GM19455 (cell line): Measurements from ENCODE around the gene GLI3.

Experiments
- ATAC-seq: cut with Tn5 transposase; IDR thresholded peaks from one replicate; pipeline ENCODE4 v1.9.1; 2021; ENCODE audit not compliant: unreplicated experiment

The GLI3 gene

GRCh38 chr7:42085531-42085930 is 151.5 kb downstream of the GLI3 start:
- no peak for ATAC-seq

DNA sequence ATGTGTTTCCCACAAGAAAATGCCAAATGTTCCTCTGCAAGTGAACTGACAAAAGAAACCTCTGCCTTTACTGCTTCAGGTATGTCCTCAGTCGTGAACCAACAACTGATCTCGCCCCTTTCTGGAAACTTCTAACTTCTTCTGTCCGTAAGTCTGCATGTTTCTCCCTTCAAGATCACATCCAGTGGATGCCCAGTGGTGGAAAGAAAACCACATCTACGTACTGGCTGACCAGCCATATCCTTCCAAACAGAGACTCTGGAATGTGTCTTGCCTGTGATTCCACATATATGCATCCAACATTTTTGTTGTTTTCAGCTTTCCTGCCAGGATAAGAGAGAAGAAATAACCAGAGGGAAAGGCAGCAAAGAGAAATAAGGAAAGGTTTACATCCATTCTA is 152.7 kb downstream of the GLI3 start:
- no peak for ATAC-seq

GRCh38 chr7:42083284-42083683 is 153.7 kb downstream of the GLI3 start:
- ATAC-seq, result no peak

DNA sequence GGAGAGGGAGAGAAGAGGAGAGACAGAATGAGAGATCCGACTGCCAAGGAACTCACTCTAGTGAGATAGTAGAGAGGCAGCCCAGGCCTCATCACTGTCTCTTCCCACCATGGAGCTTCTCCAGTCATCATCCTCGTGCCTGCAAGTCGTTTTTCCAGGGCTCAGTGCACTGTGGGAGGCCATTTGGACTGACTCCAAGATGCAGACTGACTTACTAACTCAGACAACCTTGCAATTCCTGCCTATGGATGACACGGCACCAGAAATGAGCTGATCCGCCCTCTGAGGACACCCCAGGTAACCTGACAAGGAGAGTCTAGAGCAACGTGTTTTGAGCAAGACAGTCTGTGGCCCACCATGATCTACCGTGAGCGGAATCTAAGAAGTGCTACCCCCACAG is 154.9 kb downstream of the GLI3 start:
- ATAC-seq, result no peak

DNA sequence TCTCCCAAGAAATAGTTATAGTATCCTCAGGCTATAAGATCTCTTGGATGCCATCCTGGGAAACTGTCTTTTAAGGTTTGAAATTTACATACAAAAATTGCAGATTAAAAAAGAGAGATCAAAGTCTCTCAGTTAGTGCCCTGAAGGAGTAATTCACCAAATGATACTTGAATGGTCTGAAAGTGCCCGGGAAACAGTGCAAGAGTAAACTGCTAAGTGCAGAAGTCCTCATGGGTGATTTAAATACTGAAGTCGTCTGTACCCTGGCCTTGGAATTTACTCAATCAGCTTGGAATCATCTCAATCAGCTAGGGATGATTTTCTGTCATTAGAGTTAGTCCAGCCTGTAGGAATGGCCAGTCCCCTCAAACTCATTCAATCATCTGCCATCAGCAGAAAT is 155.3 kb downstream of the GLI3 start:
- ATAC-seq, result no peak

DNA sequence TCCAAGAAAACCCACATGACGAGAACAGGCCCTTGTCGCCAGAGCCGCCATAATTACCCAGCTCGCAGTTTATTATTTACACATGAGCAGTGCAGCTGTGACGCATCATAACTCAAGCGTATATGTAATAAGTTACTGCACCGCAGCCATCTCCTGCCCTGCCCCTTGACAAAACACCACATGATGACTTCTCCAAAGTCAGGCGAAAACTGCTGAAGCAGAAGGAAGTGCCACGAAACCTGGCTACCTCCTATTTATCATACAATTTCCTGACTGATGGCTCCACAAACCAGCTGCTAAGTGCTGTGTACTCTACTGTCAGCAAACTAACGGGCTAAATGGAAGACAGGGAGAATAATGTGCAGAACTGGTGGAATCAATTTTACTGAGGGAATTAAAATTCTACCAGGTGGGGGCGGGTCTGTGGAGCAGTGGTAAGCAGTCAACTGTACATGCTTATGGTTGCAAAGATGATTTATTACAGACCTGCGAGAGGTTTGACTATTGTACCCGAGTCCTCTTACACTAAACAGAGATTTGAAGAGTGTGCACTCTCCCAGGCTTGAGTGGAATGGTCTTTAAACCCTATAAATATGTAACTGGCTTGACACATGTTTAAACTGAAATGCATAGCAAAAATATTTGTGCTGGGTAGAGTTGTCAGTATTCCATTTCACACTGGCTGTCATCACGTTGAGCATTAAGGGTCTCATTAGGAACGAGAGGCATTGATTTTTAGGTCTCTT is 156.0 kb downstream of the GLI3 start:
- ATAC-seq, result no peak

DNA sequence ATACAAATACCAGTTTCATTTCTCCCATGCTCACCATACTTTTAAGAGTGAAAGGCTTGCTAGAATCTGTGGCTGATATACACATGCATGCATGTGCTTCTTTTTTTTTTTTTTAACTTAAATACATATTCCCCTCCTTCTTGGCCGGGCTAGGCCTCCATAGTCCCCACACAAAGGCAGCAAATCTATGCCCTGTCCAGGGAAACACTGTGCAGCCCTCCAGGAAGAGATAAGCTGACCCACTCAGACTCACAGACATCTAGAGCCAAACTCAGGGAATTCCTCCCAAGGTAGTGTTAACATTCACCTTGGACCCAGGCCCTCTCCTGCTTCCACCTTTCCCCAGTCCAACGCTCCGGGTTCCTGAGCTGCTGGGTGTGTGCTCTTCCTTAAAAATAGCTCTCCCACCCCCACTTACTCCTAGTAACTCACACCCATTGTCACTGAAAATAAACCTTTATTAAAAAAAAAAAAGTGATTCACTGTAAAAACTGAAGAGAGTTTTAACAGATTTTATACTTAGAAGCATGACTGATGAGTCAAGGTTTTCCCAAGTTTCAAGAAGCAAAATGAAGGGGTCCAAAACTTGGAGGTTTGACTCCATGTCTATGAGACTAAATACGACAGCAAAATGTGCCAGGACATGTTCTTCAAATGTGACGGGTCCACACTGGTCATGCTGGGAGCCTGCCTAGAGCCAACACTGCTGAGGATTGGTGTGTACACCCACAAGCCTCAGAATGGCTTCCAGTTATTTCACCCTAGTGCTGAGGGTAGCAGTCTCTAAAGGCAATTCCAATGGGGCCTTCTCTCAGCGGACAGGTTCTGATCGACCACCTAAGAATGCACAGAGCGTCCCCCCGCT is 159.5 kb downstream of the GLI3 start:
- ATAC-seq, result no peak

DNA sequence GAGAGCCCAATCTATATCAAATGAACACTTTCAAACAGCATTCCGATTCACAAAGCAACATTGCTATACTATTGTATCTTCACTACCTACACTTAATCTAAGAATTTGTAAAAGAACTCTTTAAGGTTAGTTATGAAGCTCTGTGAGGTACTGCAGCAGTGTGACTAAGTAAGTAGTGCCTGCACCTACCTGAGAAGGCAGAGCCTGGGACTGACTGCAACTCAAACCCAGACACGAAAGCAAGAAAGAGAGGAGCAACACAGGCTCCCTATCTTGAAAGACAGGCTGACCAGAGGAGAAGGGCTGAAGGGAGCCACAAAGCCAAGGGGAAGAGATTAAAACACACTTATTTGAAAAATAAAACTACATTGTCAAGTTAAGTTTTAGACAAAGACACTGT is 160.1 kb downstream of the GLI3 start:
- ATAC-seq, result no peak

GRCh38 chr7:42075418-42075817 is 161.6 kb downstream of the GLI3 start:
- ATAC-seq, result no peak

GRCh38 chr7:42074076-42074475 is 162.9 kb downstream of the GLI3 start:
- ATAC-seq, result no peak

DNA sequence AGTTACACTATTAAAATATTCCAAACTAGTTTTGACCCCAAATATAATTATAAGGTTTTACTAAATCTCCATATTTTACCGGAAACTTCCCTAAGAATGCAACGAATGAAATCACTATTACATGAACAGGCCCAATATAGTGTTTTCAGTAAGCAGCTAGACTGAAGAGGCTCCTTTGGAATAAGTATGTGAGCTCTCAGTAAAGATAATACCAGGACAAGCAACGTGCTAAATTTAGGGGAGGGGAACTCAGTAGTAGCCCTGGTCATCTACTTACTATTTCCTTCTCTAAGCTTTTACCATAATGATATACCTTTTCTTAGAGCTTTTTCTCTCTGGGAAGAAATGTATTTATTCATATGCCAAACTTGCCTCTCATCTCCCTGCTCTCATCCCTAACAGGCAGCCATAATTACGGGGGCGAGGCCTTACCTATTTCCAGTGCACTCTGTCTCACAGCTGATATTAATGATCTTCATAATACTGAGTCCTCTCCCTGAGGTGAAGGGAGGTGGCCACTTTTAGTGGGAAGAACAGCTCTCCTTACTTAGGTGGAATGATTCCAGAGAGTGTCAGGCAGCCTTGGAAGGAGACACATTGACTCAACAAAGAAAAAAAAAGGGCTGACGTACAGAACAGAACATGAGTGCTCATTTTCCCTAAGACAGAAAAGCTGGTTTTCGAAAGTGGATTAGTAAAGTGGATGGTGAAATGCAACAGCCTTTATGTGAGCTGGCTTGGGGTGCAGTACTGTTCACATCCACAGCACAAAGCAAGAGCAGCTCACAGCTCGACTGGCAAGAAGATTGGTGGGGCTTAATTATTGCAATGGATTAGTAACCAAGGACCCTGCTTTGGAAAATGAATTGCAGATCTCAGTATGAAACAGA is 165.4 kb downstream of the GLI3 start:
- no peak for ATAC-seq

DNA sequence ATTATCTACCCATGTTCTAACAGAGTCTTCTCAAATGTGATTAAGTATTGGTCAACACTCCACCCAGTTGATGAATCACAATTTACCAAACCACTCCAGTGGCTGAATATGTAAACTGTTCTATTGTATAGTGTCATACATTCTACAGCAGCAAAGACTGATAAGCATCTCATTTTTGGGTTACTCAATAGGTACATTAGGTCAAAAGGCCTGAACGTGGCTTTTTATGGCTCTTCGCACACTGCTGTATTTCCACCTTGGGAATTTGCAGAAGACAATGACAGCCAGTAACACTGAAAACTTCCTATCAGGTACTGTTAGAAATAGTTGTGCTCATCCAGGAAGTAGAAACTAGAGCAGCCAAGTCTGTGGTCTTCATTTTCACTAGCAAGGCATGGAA is 166.9 kb downstream of the GLI3 start:
- no peak for ATAC-seq

- ATAC-seq, result no peak
Measured at GRCh38 chr7:42069590-42069989, 167.4 kb downstream of the GLI3 start.

DNA sequence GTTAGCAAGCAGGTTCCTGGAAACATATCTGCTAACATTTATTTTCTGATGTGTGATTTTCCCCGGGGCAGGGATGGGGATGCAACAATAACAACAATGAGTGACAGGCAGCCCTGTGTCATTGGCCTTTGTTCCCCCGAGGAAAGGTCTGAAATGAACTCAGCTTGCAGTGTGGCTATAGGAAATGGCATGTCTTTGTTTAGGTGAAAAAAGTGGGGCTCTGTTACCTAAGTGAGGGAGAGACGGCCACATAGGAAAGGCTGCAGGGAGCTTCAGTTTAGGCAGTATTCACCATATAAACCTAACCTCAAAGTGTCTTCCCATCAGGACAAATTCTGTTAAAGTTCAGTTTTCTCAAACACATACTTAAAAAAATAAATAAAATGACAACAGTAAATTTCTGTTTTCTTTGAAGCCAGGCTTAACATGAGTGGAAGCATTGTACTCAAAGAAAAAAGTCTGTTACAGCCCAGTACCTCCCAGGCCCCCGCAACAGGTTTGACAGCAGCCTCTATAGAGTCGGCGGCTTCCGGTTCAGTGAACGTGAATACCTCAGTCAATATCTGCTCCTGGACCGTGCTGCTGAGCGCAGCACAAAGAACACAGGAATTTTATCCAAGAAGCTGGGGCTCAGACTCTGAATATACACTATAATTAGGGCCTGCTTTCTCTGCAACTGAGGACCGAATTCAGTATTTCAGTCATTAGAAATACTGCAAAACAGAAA is 168.3 kb downstream of the GLI3 start:
- no peak for ATAC-seq

DNA sequence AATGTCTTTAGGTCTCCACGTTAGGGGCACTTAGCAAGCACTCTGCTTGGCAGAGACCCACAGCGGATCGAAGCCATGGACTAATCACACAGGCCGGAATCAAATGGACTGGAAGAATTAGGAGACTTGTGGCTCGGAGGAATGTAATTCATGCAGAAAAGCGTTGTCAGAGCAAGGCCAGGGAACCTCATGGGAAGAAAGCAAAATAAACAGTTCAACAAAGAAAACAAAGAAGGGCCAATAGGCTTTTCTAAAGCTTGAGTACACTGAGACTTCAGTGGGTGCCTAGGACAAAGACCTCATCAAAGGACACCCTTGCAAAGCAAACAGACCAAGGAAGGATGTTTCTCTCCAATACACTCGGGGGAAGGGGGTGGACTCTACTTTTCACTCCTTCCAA is 171.1 kb downstream of the GLI3 start:
- no peak for ATAC-seq

DNA sequence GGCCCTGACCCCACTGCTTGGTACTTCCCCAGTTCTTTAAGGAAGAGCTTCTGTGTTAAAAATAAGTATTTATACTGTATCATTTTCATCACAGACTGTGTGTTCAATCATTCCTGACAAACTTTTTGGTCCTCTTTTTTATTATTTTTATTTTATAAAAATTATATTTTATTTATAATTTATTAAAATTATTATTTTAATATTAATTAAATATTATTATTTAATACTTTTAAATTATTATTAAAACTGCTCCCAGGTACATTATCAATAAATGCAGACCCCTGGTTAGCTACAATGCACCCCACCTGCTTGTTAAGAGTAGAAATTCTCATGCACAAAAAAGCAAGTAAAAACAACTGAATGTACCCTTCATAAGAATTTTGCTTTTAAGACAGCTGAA is 172.0 kb downstream of the GLI3 start:
- no peak for ATAC-seq

- no peak for ATAC-seq
Measured at GRCh38 chr7:42064534-42064933, 172.5 kb downstream of the GLI3 start.

- ATAC-seq, result no peak
Measured at GRCh38 chr7:42059275-42059674, 177.7 kb downstream of the GLI3 start.

DNA sequence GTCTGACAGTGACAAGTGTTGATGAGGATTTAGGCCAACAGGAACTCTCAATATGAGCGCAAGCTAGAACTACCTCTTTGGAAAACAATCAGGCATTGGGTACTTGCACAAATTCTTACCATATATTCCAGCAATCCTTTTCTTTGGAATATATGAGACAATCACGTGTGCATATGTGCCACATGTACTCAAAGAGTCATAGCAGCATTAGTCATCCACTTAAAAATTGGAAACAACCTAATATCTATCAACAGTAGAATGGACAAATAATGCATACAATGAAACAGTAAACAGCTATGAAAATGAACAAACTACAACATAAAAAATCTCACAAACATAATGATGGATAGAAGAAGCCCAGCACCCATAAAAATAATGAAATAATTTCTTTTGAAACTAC is 179.7 kb downstream of the GLI3 start:
- no peak for ATAC-seq

- no peak for ATAC-seq
Measured at GRCh38 chr7:42055171-42055570, 181.8 kb downstream of the GLI3 start.

DNA sequence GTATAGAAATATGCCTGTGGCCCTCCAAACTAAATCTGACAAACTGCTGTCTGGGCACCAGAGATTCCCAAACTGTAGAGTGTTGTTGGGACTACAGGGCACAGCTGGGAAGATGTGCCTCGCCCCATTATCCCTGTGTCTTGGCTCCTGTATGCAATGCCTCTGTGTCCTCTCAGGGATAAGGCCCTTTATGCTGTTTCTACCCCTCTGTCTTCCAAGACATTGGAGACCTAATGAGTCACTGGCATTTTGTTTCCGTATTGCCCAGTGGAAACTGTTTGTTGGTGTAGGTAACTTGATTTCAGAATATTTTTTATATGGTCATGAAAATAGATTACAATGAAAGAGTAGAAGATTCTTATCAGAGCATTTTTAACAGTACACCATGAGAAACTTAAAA is 183.2 kb downstream of the GLI3 start:
- no peak for ATAC-seq
